Measurements from ENCODE around the gene FAM89B.

The FAM89B gene

DNA sequence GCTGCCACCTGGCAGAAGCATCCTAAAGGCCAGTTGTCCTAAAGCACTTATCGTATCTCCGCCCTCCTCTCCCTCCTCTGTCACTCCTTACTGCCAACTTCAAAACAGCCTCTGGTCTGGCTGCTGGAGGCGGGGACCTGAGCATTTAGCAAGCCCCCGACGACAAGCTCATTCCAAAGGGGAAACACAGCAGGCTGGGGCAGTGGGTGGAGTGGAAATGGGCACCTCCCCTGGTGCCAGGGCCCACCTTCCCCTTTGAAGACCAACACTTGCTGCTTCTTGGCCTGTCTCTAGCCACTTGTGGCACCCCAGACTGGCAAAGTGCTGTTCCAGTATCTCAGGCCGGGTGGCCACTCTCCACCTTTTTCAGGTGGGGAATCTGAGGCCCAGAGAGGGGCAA, 38.1 kb downstream of the FAM89B start:
- DNase-seq (ENCODE audit: low read depth): no peak

DNA sequence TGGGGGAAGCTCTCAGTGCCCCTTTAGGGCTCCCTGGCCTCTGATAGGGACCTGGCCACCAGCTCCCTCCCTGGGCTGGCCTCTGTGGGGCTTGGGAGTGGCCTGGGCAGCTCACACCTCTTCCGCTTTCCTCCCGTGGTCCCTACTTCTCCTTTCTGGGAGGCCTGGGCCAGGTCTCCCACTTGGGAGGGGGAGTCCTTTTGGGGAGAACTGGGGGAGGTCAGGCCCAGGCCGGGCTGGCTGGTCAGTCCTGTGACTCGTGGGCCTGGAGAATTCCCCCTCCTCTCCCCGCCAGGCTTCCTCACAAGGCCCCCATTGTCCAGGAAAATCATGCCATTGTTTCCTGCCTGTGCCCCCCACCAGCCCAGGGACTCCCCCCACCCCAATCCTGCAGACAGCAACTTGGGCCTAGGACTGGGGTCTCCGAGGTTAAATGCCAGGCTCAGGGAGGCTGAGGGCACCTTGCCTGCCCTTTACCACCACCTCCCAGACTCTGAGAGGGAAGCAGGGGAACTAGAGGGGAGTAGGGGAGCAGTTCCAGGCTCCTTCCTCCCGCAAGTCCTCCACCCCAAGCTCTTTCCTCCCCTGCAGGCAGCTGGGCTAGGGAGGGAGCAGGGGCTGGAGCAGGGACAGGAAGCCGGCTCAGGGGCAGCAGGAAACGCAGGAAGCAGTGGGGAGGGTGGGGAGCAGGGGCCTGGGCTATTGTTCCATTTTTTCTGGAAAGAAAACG, 38.9 kb downstream of the FAM89B start:
- DNase-seq (ENCODE audit: low read depth): no peak

DNA sequence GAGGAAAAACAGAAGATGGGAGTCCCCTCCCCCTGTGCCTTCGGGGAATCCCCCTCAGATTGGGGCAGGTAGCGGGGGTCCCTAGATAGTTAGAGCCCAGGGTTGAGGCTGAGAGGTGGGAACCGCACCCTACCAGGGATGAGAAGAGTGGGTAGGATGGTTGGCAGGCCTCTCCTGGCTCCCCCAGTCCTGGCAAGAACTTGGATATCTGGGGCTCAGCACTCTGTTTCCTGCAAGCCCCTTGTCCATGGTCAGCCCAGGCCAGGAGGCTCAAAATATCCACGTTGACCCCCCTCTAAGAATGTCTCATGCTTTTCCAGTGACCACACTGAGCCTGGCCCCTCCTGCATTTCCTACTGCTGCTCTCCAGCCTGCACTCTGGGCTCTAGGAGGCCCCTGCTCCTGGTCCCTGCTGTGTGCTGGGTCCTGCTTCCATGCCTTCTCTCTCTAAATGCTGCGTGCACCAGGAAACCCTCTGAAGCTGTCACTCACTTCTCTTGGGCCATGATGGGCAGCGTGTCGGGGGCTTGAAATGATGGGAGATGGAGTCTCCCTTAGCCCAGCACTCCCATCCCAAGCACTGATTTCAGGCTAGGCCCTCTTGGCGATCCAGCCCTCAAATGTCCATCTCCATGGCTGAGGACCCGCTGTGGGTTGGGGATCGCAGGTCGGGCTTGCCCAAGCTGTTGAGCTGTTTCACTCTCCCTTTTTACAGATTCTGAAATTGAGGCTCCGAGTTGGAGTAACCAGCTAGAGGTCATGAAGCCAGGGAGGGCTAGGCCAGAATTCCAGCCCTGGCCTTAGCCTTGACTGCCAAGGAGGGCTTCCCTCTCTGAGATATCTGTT, 39.6 kb downstream of the FAM89B start:
- no peak for DNase-seq (ENCODE audit: low read depth)

DNA sequence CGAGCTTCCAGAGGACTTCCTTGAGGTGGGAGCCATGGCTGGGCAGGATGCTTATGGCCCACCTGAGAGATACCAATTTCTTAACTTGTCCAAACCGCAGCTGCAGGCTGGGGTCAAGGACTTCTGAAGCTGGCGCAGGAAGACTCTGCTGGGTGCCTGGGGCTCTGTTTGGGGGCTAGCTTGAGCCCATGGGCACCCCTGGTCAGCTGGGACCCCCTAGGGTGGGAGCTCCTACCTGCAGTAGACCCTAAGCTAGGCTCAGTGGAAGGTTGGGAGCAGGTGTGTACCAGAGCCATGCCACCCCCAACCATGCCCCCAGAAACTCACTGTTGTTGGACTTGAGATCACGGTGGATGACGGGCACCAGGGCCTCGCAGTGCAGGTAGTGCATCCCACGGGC, 40.4 kb downstream of the FAM89B start:
- DNase-seq (ENCODE audit: low read depth): no peak

DNA sequence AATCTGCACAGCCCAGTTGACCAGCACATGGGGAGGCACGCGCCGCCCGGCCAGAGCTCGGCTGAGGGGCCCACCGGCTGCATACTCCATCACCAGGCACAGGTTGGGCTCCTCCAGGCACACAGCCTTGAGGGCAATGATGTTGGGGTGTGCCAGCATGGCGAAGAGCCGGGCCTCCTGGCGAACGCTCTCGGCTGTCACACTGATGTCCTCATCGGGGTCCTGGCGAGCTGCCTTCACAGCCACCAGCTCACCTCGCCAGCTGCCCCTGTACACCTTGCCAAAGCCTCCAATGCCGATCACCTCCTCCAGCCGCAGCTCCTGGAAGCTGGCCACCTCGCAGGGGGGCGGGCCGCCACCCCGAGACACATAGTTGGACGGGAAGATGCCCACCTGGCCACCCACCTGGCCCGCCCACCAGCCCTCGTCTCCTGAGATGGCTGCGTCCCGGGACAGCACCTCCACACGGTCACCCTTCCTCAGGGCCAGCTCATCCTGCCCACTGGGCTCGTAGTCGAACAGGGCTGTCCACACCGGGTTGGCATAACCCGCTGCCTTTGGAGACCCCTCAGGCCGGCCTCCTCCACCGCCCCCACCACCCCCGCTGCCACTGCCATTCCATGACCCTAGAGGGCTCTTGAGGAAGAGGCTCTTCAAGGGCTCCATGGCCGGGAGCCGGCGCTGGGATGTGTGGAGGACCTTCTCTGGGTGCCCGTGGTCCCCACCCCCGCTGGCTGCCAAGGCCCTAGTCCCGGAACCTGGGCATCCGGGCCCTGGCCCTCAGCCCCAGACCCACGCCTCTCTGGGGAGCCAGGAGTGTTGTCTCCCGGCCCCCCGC, 41.0 kb downstream of the FAM89B start:
- no peak for DNase-seq (ENCODE audit: low read depth)

DNA sequence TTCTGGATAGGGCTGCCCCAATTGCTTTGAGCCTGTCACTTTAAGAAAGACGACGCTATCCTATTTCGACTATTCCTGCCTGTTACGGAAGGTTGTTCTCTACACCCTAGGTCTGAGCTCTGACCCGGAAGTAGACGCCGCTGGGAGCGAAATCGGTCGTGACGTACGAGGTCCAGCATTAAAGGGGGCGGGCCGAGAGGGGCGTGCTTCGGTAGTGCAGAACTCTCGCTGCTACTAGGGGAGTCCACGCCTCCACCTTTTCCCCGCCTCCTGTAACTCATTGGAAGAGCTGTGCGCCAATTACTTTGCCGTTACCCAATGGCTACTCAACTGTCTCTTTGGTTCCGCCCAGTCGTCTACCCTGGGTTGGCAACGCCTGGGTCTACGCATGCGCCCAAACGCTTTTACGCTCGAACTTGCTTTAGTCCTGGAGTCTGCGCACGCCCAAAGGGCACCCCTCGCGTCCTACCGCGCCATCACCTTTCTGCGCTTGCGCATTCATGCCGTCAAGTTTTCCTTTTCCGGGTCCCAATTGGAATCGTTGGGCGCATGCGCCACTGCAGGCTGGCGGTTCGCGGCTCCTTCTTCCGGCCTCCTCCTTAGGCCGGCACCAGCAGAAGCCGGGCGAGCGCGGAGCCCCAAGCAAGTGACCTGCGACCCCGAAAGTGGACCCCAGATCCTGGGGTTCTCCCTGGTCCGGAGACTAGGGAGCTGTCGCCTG, 43.1 kb downstream of the FAM89B start, which contains the start of gene PCNX3:
Gene PCNX3, plus strand, starts transcription at position 548 of the 721 bp plus-strand sequence. CDS start 536 bp downstream, outside the sequence.
- peak; percentile 99 for DNase-seq (ENCODE audit: low read depth)

DNA sequence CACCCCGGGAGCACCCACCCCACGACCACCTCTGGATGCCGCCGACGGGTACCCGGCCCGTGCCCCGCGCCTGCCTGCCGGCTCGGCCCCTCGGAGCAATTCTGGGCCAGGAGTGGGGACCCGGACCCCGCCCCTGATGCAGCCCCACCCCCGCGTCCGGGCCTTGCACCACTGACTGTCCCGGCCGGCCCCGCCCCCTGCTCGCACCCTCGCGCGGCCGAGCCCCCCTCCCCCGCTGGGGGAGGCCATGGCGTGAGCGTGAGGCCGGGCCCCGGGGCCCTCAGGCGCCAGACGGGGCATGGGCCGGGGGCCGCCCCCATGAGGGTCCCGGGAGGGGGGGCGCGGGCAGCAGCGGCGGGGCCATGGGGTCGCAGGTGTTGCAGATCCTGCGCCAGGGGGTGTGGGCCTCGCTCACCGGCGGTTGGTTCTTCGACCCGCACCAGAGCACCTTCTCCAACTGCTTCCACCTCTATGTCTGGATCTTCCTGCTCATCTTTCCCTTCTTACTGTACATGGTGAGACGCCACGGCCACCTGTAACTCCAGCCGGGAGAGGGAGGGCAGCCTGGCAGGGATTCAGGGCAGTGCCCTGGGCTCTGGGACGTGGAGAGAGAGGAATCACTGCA, 43.7 kb downstream of the FAM89B start:
- DNase-seq (ENCODE audit: low read depth): no peak

DNA sequence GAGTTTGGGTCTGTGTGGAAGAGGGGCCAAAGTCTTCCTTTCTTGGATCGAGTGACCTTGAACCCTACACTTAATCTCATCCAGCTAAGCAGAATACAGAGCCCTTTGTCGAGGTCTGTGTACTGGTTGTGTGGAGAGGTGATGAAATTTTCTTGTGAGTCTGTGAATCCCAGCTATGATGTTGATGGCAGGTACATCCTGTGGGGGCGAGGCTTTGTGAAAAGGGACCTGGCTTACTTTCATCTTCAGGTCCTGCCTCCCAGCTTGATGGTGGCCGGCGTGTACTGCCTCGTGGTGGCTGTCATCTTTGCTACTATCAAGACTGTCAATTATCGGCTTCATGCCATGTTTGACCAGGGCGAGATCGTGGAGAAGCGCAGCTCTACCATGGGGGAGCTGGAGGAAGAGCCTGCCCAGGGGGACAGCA, 44.2 kb downstream of the FAM89B start:
- no peak for DNase-seq (ENCODE audit: low read depth)

DNA sequence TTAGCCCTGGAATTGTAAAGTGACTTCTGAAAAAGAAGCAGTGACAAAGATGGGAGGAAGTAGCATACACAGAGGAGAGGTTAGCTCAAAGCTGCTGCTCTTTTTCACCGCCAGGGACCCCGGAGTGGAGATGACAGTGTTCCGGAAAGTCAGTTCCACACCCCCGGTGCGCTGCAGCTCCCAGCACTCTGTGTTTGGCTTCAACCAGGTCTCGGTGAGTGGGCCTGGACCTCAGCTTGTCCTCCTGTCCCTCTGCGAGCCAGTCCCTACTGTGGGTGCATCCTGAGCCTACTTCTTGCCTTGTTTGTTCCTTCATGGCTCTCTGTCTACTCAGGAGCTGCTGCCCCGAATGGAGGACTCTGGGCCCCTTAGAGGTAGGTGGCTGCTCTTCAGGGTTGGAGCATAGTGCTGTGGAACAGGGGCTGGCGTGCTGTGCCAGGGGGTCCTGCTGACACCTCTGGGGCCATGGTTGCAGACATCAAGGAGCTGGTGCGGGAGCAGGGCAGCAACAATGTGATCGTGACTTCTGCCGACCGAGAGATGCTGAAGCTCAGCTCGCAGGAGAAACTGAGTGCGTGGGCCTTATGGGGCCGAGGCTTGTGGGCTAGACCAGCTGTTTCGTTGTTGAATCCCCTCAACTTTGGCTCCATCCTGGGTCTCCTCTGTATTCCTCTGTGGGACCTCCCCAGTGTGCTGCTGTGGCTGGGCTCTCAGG, 45.0 kb downstream of the FAM89B start:
- no peak for DNase-seq (ENCODE audit: low read depth)

DNA sequence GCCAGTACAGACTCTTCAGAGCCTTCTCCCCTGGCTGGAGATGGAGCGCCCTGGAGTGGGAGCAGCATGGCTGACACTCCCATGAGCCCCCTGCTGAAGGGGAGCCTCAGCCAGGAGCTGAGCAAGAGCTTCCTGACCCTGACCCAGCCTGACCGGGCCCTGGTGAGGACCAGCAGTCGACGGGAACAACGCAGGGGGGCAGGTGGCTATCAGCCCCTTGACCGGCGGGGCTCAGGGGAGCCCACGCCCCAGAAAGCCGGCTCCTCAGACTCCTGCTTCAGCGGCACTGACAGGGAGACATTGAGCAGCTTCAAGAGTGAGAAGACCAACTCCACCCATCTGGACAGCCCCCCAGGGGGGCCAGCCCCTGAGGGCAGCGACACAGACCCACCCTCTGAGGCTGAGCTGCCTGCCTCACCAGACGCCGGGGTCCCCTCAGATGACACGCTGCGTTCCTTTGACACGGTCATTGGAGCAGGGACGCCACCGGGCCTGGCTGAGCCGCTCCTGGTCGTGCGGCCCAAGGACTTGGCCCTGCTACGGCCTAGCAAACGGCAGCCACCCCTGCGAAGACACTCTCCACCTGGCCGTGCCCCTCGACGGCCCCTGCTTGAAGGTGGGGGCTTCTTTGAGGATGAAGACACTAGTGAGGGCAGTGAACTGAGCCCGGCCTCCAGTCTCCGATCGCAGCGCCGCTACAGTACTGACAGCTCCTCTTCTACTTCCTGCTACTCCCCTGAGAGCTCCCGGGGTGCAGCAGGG, 45.8 kb downstream of the FAM89B start:
- DNase-seq (ENCODE audit: low read depth): no peak

DNA sequence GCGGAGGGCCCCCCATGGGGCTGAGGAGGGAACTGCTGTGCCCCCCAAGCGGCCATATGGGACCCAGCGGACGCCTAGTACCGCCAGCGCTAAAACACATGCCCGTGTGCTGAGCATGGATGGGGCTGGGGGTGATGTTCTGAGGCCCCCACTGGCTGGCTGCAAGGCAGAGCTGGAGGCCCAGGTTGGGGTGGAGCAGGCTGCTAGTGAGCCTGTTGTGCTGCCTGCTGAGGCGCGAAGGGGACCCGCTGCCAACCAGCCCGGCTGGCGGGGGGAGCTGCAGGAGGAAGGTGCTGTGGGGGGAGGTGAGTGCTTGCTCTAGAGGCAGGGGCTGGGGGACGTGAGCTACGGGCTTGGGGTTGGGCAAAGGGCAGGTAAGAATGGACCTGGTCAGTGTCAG, 46.4 kb downstream of the FAM89B start:
- DNase-seq (ENCODE audit: low read depth): no peak

DNA sequence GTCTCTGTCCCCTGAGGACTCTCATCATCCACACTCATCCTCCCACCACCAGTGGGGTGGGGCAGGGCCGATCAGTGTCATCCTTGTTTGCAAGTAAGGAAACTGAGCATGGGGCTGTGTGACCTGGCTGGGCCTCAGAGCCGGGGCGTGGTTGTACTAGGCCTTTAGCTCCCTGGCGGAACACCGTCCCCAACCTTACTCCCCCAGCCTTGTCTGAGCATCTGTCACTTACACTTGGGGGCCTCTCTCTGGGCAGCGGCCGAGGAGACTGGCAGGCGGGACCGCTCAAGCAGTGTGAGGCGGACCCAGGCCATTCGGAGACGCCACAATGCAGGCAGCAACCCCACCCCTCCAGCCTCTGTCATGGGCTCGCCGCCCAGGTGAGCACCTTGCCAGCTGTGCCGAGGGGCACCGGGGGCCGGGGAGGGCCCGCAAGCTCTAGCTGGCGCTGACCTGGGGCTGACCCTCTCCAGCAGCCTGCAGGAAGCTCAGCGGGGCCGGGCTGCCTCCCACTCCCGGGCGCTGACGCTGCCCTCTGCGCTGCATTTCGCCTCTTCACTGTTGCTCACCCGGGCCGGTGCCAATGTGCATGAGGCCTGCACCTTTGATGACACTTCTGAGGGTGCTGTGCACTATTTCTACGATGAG, 47.1 kb downstream of the FAM89B start:
- no peak for DNase-seq (ENCODE audit: low read depth)

DNA sequence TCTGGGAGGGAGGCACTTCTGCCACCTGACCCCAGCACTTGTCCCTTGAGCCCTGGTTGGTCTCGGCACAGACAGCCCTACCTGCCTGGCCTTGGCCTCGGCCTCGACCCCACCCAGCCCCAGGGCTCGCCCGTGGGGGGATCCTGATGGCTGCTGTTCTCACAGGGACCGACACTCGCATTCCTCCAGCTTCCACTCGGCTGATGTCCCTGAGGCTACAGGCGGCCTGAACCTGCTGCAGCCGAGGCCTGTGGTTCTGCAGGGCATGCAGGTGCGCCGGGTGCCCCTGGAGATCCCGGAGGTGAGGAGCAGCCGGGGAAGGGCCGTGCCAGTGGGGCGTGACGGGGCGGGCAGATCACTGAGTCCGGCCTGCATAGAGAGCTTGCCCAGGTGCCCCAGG, 48.3 kb downstream of the FAM89B start:
- no peak for DNase-seq (ENCODE audit: low read depth)

DNA sequence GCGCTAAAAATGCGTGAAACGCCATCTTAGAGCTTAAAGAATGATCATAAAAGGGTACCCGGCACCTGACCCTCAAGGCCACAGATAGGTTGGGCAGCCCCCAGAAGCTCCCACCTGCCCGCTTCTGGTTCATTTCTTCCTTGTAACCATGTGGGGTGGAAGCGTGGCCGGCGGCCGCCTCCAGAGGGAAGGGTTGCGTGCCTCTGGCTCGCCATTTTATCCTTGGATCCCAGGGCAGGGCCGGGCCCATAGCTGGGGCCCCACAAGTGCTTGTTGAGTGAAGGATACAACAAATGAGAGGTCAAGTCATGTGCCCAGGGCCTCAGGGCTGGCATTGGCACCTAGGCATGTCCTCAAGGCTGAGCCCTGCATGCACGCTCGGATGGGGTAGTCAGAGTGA, 49.1 kb downstream of the FAM89B start:
- no peak for DNase-seq (ENCODE audit: low read depth)

DNA sequence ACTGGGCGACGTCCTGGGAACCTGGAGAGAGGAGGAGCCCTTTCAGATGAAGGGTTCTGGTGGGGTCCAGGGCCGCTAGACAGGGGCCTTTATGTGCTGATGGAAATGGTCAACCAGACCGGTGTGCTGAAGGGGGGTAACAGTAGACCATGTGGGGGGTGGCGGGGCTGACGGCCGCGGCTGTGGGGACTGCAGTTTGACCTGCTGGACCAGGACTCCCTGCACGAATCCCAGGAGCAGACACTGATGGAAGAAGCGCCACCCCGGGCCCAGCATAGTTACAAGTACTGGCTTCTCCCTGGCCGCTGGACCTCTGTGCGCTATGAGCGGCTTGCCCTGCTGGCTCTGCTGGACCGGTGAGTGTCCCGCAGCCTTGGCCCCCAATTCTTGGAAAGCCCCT, 49.7 kb downstream of the FAM89B start:
- DNase-seq (ENCODE audit: low read depth): no peak

DNA sequence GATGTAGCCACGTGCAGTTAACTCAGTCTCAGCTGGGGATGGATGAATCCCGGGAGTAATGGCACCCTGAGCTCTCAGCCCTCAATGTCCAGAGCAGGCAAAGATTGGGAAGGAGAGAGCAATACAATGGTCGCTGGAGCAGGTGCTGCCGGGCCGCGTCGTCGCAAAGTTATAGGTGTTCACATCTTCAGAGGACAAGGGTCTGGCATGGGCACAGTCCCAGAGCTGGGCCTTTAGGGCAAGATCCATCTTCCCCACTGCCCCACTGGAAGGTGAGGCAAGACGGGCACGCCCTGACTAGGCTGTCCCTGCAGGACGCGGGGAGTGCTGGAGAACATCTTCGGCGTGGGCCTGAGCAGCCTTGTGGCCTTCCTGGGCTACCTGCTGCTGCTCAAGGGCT, 50.8 kb downstream of the FAM89B start:
- no peak for DNase-seq (ENCODE audit: low read depth)
